Measurements from ENCODE around the gene MKNK1.

Gene MKNK1

DNA sequence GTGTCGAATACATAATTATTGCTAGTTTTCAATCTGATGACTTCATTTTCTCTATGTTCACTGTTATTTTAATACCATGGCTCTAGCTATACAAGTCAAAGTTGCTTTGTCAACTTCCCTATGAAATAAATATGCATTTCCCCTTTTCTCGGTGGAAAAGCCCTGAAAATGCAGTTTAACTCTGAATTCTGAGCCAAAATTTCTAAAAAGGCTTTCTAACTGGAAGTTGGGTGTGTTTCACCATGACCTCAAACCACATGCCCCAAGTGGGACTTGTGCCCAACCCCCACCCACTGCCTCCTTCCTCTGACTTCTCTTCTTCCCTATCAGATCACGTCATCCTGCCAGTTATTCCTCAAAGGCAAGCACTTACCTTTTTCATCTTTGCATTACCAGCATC, 8.9 kb downstream of the MKNK1 start:
- no peak for DNase-seq

DNA sequence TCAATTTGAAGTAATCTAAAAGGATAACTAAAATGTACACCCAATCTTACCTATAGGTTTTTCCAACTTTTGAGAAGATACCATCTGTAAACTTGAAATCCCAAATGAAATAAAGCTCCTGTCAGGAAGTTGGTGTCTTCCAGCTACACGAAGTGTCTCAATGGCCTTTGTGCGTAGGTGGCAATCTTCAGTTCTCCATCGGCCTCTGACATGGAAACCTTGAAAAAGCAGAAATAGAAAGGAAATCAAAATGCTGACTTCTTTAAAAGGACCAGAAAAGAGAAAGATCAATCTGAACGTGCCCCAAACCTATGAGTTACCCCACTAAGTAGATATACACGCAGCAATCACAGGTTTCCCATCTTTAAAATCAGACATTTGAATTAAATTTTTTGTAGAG, 10.0 kb downstream of the MKNK1 start:
- no peak for DNase-seq

- no peak for DNase-seq
Observed at GRCh38 chr1:46592823-46593222, 11.2 kb downstream of the MKNK1 start.

GRCh38 chr1:46589529-46589928, 14.5 kb downstream of the MKNK1 start:
- DNase-seq, result no peak

GRCh38 chr1:46587069-46587468, 17.0 kb downstream of the MKNK1 start:
- DNase-seq, result no peak

GRCh38 chr1:46585312-46585938, 18.6 kb downstream of the MKNK1 start:
- DNase-seq, result no peak

- no peak for DNase-seq
Observed at GRCh38 chr1:46583494-46583893, 20.6 kb downstream of the MKNK1 start.

GRCh38 chr1:46582972-46583371, 21.1 kb downstream of the MKNK1 start:
- no peak for DNase-seq

DNA sequence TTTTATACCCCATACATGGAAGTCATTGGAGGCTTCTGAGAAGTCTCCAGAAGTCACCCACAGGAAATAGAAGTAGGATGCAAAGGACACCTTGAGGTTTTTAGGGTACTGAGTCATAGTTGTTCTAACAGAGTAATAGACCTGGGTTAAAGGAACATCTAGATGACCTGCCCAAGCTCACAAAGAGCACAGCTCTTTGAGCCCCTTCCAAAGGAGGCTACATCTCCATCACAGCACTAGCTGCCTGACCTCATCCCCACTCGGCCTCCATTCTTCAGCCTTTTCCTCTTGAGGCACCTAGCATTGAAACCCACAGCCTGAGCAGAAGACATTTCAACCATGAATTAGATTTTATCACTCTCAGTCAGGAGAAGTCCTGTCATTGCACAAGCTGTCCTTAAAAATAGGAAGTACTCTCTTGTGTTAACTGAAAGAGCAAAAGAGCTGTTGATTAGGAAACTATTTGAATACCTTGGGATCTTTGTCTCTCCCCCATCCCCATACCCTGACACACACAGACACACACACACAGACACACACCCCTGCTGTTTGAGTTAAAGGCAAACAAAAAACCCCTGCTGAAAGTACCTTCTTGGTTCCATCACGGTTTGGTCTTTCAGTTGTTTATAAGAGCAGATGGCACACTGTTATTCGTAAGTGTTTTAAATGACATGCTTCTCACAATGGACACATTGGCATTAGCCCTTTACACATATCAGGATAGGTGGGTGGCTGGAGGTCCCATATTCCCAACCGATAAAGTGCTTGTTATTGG, 22.2 kb downstream of the MKNK1 start:
- DNase-seq, result peak; percentile 77

- peak; percentile 11 for DNase-seq
Observed at GRCh38 chr1:46580140-46580903, 23.7 kb downstream of the MKNK1 start.

DNA sequence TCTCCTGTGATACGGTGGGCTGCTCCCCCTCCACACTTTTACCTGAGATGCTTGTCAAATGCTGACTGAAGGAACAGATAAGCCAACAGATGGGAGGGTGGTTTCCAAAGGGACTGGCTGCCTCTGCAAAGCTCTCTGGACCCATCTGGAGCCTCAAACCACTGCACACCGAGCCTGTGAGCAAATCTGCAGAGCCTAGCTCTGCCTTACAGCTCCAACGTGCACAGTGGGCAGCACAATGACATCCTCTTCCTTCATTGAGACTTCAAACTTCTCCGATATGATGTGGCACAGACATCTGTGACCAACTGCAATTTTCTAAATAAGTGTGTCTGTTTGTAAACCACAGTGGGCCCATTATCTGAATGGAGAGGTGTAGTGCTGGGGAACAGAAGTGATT, 26.4 kb downstream of the MKNK1 start:
- DNase-seq, result no peak

GRCh38 chr1:46576596-46576995, 27.5 kb downstream of the MKNK1 start:
- DNase-seq, result no peak

- DNase-seq, result no peak
Observed at GRCh38 chr1:46575778-46576177, 28.3 kb downstream of the MKNK1 start.

DNA sequence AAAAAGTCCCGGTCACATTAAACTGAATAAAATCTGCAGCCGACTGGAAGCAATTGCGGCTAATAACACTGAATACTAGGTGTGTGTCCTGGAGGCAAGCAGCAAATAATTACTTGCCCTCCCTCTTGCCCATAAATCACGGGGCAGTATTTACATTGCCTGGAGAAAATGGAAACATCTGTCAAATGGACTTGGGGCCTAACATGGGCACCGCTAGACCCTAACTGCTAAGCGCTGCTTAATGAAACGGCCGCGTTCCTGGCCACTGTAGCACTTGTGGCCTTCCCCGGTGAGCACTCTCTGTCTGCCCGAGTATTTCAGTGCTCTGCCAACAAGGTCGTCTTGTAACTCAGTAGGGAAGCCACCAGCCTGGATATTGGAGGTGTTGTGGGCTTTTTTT, 28.8 kb downstream of the MKNK1 start:
- DNase-seq, result no peak

GRCh38 chr1:46571691-46572225, 32.3 kb downstream of the MKNK1 start:
- DNase-seq, result no peak

GRCh38 chr1:46569884-46570725, 34.0 kb downstream of the MKNK1 start:
- no peak for DNase-seq

GRCh38 chr1:46569116-46569515, 35.0 kb downstream of the MKNK1 start:
- no peak for DNase-seq

DNA sequence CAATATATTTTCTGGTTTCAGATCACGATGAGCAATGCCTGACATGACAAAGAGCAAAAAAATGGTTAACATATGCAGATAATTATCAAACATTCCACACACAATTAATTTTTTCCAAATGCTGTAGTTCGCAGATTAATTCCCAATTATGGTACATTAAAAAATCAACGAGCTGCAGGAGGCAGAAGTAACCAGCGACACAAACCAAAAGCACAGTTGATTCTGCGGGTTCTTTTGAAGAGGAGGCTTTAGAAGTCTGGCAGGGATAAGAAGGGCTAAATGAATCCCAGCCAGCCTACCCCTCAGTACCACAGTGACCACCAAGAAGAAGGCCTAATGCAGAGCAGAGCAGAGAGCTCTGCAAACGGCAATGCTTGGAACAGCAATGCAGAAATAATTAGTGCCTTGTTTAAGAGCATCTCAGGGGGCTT, 35.6 kb downstream of the MKNK1 start:
- DNase-seq, result no peak

- DNase-seq, result no peak
Observed at GRCh38 chr1:46563341-46563740, 40.7 kb downstream of the MKNK1 start.

- DNase-seq, result no peak
Observed at GRCh38 chr1:46562498-46562897, 41.6 kb downstream of the MKNK1 start.

DNA sequence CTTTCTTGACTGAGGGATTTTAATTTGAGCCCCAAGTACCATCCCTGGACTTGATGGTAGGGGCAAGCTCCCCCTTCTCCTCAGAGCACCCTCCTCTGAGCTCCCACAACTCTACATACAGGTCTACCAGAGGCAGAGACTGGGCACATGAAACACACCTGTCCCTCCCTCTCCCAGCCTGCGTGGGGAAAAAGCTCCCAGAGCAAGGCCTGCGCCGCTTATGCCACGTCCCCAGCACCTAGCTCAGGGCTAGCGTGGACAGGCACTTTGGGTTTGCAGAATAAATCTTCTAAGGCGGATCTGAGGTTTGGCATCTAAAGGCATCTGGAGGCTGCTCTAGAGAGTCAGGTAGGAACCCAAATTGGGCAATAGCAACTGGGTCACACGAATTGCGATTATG, 45.1 kb downstream of the MKNK1 start:
- DNase-seq, result no peak

DNA sequence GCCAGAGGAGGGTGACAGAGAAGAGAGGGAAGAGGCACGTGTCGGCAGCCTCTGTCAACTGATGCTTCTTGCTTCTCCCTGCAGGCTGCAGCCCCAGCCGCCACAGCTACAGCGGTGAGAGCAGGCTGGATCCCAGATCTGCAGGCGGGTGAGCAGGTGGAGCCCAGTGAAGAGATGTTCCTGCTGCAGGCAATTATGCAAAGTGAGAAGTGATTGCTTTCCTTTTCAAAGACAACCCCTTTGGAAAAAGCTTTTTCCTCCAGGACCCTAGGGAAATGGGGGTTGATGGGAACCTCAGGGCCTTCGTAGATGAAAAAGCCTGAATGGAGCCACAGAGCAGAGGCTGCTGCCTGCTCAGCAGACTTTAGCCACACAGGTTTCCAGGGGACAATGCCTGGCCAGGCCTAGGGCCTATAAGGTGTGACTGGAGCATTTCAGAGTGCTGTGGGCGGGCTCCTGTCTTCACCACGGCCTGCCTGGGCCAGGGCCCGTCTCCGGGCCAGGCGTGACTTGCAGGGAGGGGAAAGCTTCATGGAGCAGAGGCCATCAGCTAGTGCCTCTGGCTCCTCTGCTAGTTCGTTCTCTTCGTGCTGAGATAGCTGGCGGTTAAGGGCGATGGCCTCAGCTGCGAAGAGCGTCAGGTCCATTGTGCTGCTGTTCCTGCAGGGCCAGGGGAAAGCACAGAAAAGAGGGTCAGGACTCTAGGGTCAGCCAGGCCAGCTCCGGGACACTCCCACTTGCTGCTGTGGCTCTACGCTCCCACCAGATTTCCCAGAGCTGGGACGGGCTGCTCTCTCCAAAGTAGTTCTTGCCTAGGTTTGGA, 45.7 kb downstream of the MKNK1 start:
- no peak for DNase-seq
